Measurements from ENCODE around the gene FCN2. TPM values are rescaled to one million over a fixed set of nuclear protein-coding genes. Genes with fewer than 3 reads are reported as not detected.

FCN2 gene
- total RNA-seq, 1 donor from 2014 or later, result not detected

DNA sequence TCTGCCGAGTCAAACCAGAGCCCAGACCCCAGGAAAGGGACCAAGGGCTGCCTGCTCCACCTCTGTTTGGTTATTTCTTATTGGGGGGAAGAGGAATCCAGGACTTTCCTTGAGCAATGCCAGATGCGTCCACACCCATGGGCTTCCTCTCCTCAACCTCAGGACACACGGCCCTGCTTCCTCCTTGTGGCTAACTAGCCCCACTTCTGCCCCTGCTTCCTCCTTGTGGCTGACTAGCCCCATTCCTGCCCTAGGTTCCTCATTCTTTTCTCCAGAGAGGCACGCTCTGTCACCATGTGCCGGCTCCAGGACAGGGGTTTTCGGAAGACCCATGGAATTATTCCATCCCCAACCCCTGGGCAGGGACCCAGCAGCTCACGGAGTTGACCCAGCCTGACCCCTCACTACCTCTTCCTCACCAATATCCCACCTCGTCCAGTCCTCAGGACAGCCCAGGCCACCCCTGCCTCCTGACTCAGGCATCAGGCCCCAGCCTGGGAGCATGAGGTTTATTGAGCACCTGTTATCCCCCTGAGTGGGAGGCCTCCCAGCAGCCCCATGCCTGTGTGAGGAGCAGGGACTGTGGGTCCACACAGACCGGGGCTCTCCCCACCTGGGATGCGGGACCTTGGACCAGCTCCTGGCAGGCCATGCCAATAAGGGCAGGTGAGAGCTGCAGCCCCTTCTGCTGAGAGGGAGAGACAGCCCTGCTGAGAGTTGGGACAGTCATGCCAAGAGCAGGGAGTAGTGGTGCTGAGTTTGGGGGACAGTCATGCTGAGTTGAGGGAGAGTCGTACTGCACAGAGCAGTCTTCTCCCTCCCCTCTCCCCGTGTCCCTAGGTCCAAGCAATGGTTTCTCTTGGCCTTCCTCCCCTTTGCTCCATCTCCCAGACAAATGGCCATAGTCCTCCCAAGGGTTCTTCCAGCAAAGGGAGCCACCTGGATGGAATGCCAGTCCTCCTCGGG is 48.9 kb downstream of the FCN2 start:
- DNase-seq (ENCODE audit: low spot score), result peak; percentile 23

DNA sequence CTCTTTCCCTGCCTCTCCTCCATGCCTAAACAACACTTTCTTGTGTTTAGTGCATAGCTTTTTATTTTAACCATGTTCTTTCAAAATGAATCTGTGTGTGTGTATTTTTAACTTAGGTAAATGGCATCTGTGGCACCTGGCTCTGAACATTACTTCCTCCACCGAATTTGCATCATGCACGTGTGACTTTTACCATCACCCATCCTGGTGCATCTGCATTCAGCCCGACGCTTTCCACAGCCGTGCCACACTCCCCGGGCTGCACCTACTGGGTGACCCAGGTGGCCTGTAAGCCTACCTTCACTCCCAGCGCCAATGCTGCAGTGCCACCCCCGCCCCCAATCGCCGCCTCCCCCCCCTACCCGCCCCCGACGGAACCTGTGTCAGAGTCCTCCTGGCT is 49.8 kb downstream of the FCN2 start:
- no peak for DNase-seq (ENCODE audit: low spot score)

DNA sequence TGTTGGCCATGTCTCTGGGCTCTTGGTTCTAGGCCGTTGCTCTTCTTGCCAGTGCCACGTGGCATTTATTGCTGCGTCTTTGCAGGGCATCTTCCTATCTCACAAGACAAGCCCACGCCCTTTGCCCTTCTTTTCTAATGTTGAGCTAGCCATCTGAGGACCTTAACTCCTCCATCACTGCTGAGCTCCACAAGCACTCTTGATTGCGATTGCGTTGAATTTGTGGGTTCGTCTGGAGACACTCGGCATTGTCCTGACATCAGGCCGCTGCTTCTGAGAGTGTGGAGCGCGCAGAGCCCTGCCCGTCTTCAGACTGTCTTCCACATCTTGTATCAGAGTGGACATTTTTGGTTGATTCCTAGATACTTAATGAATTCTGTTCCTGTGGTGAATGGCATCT is 51.6 kb downstream of the FCN2 start:
- DNase-seq (ENCODE audit: low spot score), result no peak

DNA sequence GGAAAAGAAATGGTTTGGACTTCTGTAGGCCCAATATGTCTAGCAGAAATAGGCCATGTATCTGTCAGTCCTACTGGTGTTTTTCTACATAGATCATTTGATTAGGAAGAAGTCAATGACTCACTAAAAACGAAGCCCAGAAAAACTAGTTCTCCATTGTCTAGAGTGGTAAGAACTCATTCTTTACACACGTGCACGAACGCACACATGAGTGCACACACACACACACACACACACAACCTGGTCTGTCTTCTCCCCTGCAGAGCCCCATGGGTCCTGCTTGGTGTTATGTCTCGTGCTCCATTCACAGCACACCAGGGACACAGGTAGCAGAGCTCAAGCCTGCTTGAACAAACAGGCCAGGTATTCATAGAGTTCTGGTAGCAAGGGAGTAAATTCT is 52.0 kb downstream of the FCN2 start:
- DNase-seq (ENCODE audit: low spot score), result no peak

DNA sequence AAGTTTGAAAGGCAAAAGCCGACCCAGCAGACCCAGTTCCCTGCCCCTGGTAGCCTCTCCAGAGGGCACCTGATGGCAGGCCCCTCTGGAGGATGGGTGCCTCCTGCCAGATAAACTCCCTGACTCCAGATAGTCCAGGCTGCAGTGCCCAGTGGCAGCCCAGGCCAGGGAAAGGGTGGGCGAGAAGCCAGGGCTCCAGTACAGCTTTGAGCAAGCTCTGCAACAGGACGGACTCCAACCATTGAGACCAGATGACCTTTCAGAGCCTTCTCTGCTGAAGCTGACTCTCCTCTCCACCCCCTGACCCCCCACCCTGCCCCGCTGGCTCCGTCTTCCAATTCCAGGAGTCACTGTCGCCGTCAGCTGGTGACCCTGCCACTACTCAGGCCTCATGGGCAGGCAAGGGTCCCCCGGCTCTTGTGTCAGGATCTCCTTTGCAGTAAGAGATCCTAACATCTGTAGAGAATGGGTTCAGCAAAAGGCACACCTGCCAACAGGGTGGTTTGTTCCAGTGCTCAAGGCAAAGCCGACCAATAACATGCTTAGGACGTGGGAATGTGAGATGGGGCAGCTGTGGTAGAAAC is 52.6 kb downstream of the FCN2 start:
- no peak for DNase-seq (ENCODE audit: low spot score)

DNA sequence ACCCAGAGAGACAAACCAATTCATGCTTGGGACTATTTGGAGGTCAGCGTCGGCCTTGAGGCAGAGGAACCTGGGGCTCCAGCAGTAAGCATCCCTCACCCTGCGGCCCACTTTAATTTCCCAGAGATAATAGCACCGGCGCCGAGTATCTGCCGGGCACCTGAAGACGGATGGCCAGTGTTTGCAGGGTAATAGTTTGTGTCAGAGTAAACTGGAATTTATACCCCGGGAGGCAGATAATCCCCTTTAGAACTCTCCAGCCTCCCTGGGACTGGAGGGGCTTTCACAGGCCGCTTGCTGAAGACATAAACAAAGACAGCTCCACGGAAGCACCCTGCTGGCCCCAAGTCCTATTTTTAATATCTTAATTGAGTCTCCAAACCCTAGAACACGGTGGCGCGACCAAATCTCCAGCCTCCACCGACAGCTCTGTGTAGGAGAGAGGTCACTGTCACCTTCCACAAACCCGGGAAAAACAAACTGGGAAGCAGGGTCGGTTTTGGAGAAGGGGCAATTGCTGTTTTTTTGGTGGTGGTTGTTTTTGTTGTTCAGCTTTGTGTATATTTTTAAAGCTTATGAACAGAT is 54.5 kb downstream of the FCN2 start:
- DNase-seq (ENCODE audit: low spot score), result no peak

DNA sequence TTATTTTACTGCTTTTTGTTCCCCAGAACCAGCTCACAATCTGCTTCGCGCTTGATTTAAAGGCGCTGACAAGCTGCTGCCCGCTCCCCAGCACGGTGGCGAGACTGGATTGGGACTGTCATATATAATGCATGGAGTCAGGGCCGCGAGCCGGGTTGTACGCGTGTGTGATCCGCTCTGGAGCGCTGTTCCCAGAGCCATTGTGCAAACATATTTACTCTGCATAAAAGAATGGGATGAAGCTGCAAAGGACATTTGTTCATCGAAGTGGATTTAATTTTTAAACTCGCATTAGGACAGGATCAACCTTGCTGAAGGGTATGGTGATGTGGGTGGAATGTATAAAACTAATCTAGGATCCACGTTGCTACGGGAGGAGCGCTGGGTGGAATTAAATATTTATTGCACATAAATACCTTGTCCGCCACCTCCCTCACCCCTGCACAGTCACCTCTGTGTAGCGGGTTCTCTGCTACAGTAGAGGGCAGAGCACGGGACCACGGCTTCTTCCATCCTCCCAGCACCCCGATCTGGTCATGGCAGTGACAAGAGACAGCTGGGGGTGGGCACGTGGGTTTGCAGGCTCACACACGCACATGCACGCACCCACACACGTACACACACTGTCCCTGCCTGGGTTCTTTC is 55.2 kb downstream of the FCN2 start:
- DNase-seq (ENCODE audit: low spot score), result no peak

DNA sequence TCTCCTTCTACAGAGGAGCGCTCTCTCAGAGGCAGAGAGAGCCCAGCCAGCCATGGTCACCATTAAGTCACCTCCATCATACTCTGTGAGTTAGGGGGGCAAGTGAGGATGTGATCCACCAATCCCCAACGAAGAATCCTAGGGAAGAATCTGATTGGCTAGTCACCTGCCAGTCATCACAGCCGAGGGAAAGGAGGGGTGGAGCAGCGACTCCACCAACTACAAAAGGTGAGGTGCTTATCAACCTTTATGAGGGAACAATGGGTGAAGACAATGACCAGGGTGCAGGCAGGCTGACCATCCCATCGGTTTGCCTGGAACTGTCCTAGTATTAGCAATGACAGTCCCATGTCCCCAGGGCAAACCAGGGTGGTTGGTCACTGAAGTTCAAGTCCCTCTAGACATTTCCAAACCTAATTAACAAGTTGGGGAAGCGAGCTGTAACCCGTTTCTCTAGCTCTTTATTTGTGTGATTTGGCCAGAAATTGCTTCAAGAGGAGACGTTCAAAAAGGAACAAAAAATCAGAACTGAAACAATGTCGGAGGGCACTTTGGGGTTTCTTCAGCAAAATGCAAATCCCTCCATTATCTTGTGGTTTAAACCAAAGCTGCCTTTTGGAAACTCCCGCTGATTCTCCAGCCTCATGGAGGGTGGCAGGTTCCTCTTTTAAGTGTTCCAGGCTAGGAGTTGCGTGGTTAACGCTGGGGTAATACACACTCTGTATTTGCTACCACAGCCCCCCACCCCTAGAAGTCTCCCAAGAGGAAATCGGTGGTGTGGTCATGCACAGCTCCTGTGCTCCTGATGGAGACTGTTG is 55.9 kb downstream of the FCN2 start:
- DNase-seq (ENCODE audit: low spot score), result no peak

Other genes with a start within 250 kb of the FCN2 start
- 1,367 TPM for gene COL5A1, start 239.0 kb upstream of the FCN2 start, total RNA-seq (ENCODE audit: insufficient read depth, low replicate concordance)
- 3.6 TPM for gene FCN1, start 37.1 kb downstream of the FCN2 start, total RNA-seq (ENCODE audit: insufficient read depth, low replicate concordance)
- 3.6 TPM for gene OLFM1, start 206.9 kb downstream of the FCN2 start, total RNA-seq (ENCODE audit: insufficient read depth, low replicate concordance)

Measured in umbilical cord (tissue), 2 donors.